AG09319 (cell line): ENCODE measurements around the gene MAN2A2.

ENCODE experiments used
- DNase-seq: peaks from one replicate; pipeline ENCODE4 v3.0.0-alpha.2; 2010; ENCODE audit warnings: low read depth; ENCODE audit errors: extremely low read depth
- CTCF ChIP-seq: IDR thresholded peaks from 2 replicates; pipeline ENCODE4 v1.5.1; 2011; ENCODE audit warnings: low read depth, mild to moderate bottlenecking, inconsistent platforms, low read length, moderate library complexity

The MAN2A2 gene

GRCh38 chr15:90953947-90954711 lies 51.0 kb downstream of the MAN2A2 start:
- no peak for TF ChIP-seq CTCF
- no peak for DNase-seq

- no peak for TF ChIP-seq CTCF
- DNase-seq, result peak; percentile 83
These were observed 51.9 kb downstream of the MAN2A2 start, which contains the start of gene RCCD1 for GRCh38 chr15:90954712-90955623. RCCD1 (plus strand) TSS chr15:90954884; CDS start chr15:90956735, 1,851 bp downstream.

GRCh38 chr15:90955624-90956273 lies 52.6 kb downstream of the MAN2A2 start:
- DNase-seq, result no peak
- no peak for TF ChIP-seq CTCF

- DNase-seq, result no peak
- peak; percentile 65 for TF ChIP-seq CTCF
These were observed 53.4 kb downstream of the MAN2A2 start for GRCh38 chr15:90956274-90957030.

GRCh38 chr15:90957031-90957790 lies 54.1 kb downstream of the MAN2A2 start:
- TF ChIP-seq CTCF, result no peak
- no peak for DNase-seq

- no peak for DNase-seq
- TF ChIP-seq CTCF, result no peak
These were observed 54.7 kb downstream of the MAN2A2 start for GRCh38 chr15:90957791-90958190.
